Heart right ventricle (tissue), 16 donors: ENCODE data around the gene FRMPD1. TPM values are rescaled to one million over a fixed set of nuclear protein-coding genes. Genes with fewer than 3 reads are reported as not detected.

Experiments used
- ATAC-seq, 8 donors: fragments of 200-7000 bp; cut with Tn5 transposase; one replicate each; pipeline ENCODE4 v1.9.1; 2020; ENCODE audit warnings: mild to moderate bottlenecking in 8 of 8, moderate library complexity in 8 of 8, moderate number of reproducible peaks in 1 of 8
- DNase-seq, 2 donors: peaks; one replicate each; pipeline ENCODE4 v3.0.0-alpha.2; 2020
- H3K27ac ChIP-seq, 10 donors: fragments of 200-600 bp; sonication (generic) in 2 of 10; one replicate each; pipeline versions ENCODE4 v1.5.0 to v1.8.0; 2020 to 2022; ENCODE audit warnings: mild to moderate bottlenecking in 3 of 10
- H3K27me3 ChIP-seq, 7 donors: fragments of 200-600 bp; one replicate each; pipeline ENCODE4 v1.8.0; 2021 to 2022; ENCODE audit warnings: mild to moderate bottlenecking in 2 of 7
- H3K36me3 ChIP-seq, 9 donors: fragments of 200-600 bp; sonication (generic) in 1 of 9; one replicate each; pipeline versions ENCODE4 v1.5.0 to v1.8.0; 2020 to 2022; ENCODE audit warnings: mild to moderate bottlenecking in 2 of 9
- H3K4me1 ChIP-seq, 9 donors: fragments of 200-600 bp; sonication (generic) in 1 of 9; one replicate each; pipeline versions ENCODE4 v1.5.0 to v1.8.0; 2020 to 2022; ENCODE audit warnings: mild to moderate bottlenecking in 4 of 9
- H3K4me3 ChIP-seq, 10 donors: fragments of 200-600 bp; sonication (generic) in 2 of 10; one replicate each; pipeline versions ENCODE4 v1.5.0 to v1.8.0; 2020 to 2022; ENCODE audit warnings: mild to moderate bottlenecking in 7 of 10, moderate library complexity in 2 of 10
- H3K9me3 ChIP-seq, 11 donors: fragments of 200-600 bp in 10 of 11; sonication (generic) in 2 of 11; one replicate each; pipeline versions ENCODE4 v1.5.0 to v1.8.0; 2013 to 2022; ENCODE audit warnings: mild to moderate bottlenecking in 2 of 11, control low read depth in 1 of 11, moderate library complexity in 1 of 11
- CTCF ChIP-seq, 9 donors: fragments of 200-600 bp; sonication (generic) in 2 of 9; IDR thresholded peaks; one replicate each; pipeline versions ENCODE4 v1.5.0 to v1.8.0; 2021 to 2022; ENCODE audit warnings: antibody characterized with exemption in 9 of 9, mild to moderate bottlenecking in 5 of 9, moderate library complexity in 1 of 9
- WGBS, 2 donors: extraction: QIAGEN DNeasy Blood & Tissue Kit; methylation state at CpG; one replicate each; pipeline ENCODE4 v1.1.7; 2013; ENCODE audit warnings: inconsistent platforms in 1 of 2; 5-methylcytosine and 5-hydroxymethylcytosine counted together
- intact Hi-C, 10 donors: fragments of 100-400 bp; cut with DNase I; formaldehyde crosslinking; loops; one replicate each; pipeline versions ENCODE4 v1.11.1 to v1.14.2; 2022
- polyA plus RNA-seq, 2 donors: library from polyadenylated mRNA; stranded (reverse); fragments of 200-250 nt; gene quantifications; one replicate each; pipeline ENCODE4 v1.2.3, GENCODE V29; 2013
- total RNA-seq, 10 donors: library from RNA; stranded (reverse); fragmentation: NEBNext Ultra II Directional in 3 of 10; extraction: Animal tissue kit (Norgen Biotek cat#: 25700) in 3 of 10; gene quantifications; one replicate each; pipeline versions ENCODE4 v1.2.1 to v1.2.4, GENCODE V29; 2021 to 2023
- donor health status: Arrhythmogenic right ventricular cardiomyopathy.
- donor health status: ischemic (EF 13 %, LVEDD 7.1; RV severe dilation, severe dysfunction).
- donor health status: healthy with polysubstance abuse.
- donor health status: DM: no; HTN: yes; CAD: no.
- donor health status: DM: no; HTN: no; CAD: no.
- donor health status: ischemic (EF 25% LVEDD 6.9; RV normal size, moderate dysfunction).
- donor health status: ischemic (EF 25% LVEDD 5.7; RV mildly dilated, moderate dysfunction).
- donor health status: healthy.
- donor health status: DM: yes; HTN: yes; CAD: no.
- donor health status: Ischemic cardiomyopathy.
- donor health status: ischemic (EF 35%, LVEDD 5.7; RV mildly dilated, moderate dysfunction).
- donor health status: nonischemic (EF 11% LVEDD 7.7; RV severe dilation, severe dysfunction).
- donor health status: DM: yes; HTN: yes; CAD: no.
- donor health status: PGD.
- donor health status: ischemic (EF 29% LVEDD 5.4; RV normal size, mild dysfunction).
- donor health status: nonischemic (EF 23%, LVEDD 6.1; RV moderate dilation, normal function).

The FRMPD1 gene
- total and polyA plus RNA-seq, 12 donors: 0.03 to 1.7 (median 0.63) TPM

- H3K9me3 ChIP-seq: no peaks in the 10 kb centered on the region
- WGBS, 2 donors: 75 to 87% methylated on average over 3 of the region's 3 CpGs
These were observed 32.2 kb downstream of the FRMPD1 start for GRCh38 chr9:37682951-37683350.

GRCh38 chr9:37683531-37684371 is 33.0 kb downstream of the FRMPD1 start:
- DNase-seq: no peak
- Histone ChIP-seq H3K4me1 (peaks cover 0 to 6% (median 0%) of the 10 kb centered on the region in 9 donors), H3K4me3 (no peak overlapping the region), H3K27me3 (peaks cover 0 to 14% (median 4%) of the 10 kb centered on the region in 7 donors), H3K36me3 (no peaks in the 10 kb centered on the region), H3K27ac (no peak overlapping the region), H3K9me3 (no peaks in the 10 kb centered on the region)
- WGBS, 2 donors: 73 to 77% methylated on average over 10 of the region's 10 CpGs
- ATAC-seq: no peak
- intact Hi-C loops: no loop called here
- TF ChIP-seq CTCF (IDR thresholded peaks at IDR 0.05): no peak

More at GRCh38 chr9:37682951-37683350, 32.2 kb downstream of the FRMPD1 start:
- Histone ChIP-seq H3K36me3 (no peaks in the 10 kb centered on the region), H3K27me3 (peaks cover 0 to 14% (median 0%) of the 10 kb centered on the region in 7 donors), H3K4me3 (no peak overlapping the region), H3K4me1 (peaks cover 0 to 6% (median 0%) of the 10 kb centered on the region in 9 donors), H3K27ac (no peak overlapping the region)
- TF ChIP-seq CTCF (IDR thresholded peaks at IDR 0.05): no peak
- intact Hi-C loops: no loop called here
- no peak for DNase-seq
- no peak for ATAC-seq

GRCh38 chr9:37692622-37693221 is 42.0 kb downstream of the FRMPD1 start:
- no peak for TF ChIP-seq CTCF (IDR thresholded peaks at IDR 0.05)
- Histone ChIP-seq H3K4me1 (no peaks in the 10 kb centered on the region), H3K4me3 (no peak overlapping the region), H3K9me3 (peaks cover 0 to 6% (median 0%) of the 10 kb centered on the region in 11 donors), H3K27me3 (peaks cover 0 to 26% (median 4%) of the 10 kb centered on the region in 7 donors), H3K27ac (no peak overlapping the region), H3K36me3 (no peaks in the 10 kb centered on the region)
- no peak for ATAC-seq
- no peak for DNase-seq
- WGBS, 2 donors: 71 to 75% methylated on average over 11 of the region's 11 CpGs
- intact Hi-C loops: no loop called here

- ATAC-seq (no peak), DNase-seq (no peak)
- Histone ChIP-seq H3K9me3 (peaks cover 0 to 6% (median 0%) of the 10 kb centered on the region in 11 donors), H3K27ac (no peak overlapping the region), H3K36me3 (no peaks in the 10 kb centered on the region), H3K27me3 (peaks cover 0 to 24% (median 3%) of the 10 kb centered on the region in 7 donors), H3K4me3 (no peak overlapping the region), H3K4me1 (no peaks in the 10 kb centered on the region)
- WGBS, 2 donors: 54 to 55% methylated on average over 4 of the region's 4 CpGs
- TF ChIP-seq CTCF (IDR thresholded peaks at IDR 0.05): no peak
- intact Hi-C loops: no loop called here
These were observed 42.5 kb downstream of the FRMPD1 start for GRCh38 chr9:37693260-37693659.
